Mesenchymal stem cell (in vitro differentiated cells and primary cell): ENCODE measurements around the gene ASB7.

Experiments used
- DNase-seq: peaks from one replicate; pipeline ENCODE4 v3.0.0-alpha.2; 2013
- H2AFZ ChIP-seq: one replicate; pipeline ENCODE4 v1.6.1; 2013; ENCODE audit warnings: low read depth, mild to moderate bottlenecking, control low read depth, inconsistent platforms, low read length, moderate library complexity
- H2AK5ac ChIP-seq: 2 replicates; pipeline ENCODE4 v1.6.1; 2013; ENCODE audit warnings: low read length, moderate library complexity, mild to moderate bottlenecking, inconsistent platforms; ENCODE audit not compliant: severe bottlenecking
- H2BK120ac ChIP-seq: one replicate; pipeline ENCODE4 v1.6.1; 2013; ENCODE audit warnings: low read depth, mild to moderate bottlenecking, inconsistent platforms, low read length, moderate library complexity
- H2BK12ac ChIP-seq, 2 experiments: one replicate each; pipeline ENCODE4 v1.6.1; 2013; ENCODE audit warnings: inconsistent platforms in 2 of 2, low read length in 2 of 2, mild to moderate bottlenecking in 2 of 2, moderate library complexity in 2 of 2, control low read depth in 1 of 2
- H2BK15ac ChIP-seq: one replicate; pipeline ENCODE4 v1.6.1; 2013; ENCODE audit warnings: mild to moderate bottlenecking, low read depth, inconsistent platforms; ENCODE audit not compliant: poor library complexity, severe bottlenecking
- H2BK5ac ChIP-seq: 2 replicates; pipeline ENCODE4 v1.6.1; 2013; ENCODE audit warnings: low read depth, mild to moderate bottlenecking, low read length, control low read depth, inconsistent platforms; ENCODE audit not compliant: poor library complexity, severe bottlenecking
- H3K14ac ChIP-seq, 2 experiments: one replicate each; pipeline ENCODE4 v1.6.1; 2013; ENCODE audit warnings: inconsistent platforms in 2 of 2, low read length in 2 of 2, control low read depth in 1 of 2, mild to moderate bottlenecking in 1 of 2, moderate library complexity in 1 of 2
- H3K18ac ChIP-seq, 2 experiments: one replicate each; pipeline ENCODE4 v1.6.1; 2013; ENCODE audit warnings: inconsistent platforms in 2 of 2, low read length in 2 of 2, control low read depth in 1 of 2, low read depth in 1 of 2, mild to moderate bottlenecking in 1 of 2
- H3K23ac ChIP-seq, 2 experiments: one replicate each; pipeline ENCODE4 v1.6.1; 2013; ENCODE audit warnings: inconsistent platforms in 2 of 2, low read length in 2 of 2, mild to moderate bottlenecking in 2 of 2, moderate library complexity in 2 of 2, control low read depth in 1 of 2
- H3K27ac ChIP-seq: 2 replicates; pipeline ENCODE4 v1.5.1; 2013; ENCODE audit warnings: mild to moderate bottlenecking, moderate library complexity, low read length, control low read depth, inconsistent platforms; ENCODE audit not compliant: poor library complexity, severe bottlenecking
- H3K27me3 ChIP-seq, 2 experiments: 2 replicates each; pipeline versions ENCODE4 v1.6.1 to v1.7.0; 2013; ENCODE audit warnings: low read length in 2 of 2, mild to moderate bottlenecking in 2 of 2, moderate library complexity in 2 of 2, control low read depth in 1 of 2, inconsistent platforms in 1 of 2; ENCODE audit not compliant: control insufficient read depth in 1 of 2, insufficient read depth in 1 of 2
- H3K36me3 ChIP-seq, 2 experiments: 2 replicates each; pipeline versions ENCODE4 v1.6.1 to v1.7.0; 2013; ENCODE audit warnings: low read length in 2 of 2, control low read depth in 1 of 2, inconsistent platforms in 1 of 2, low read depth in 1 of 2, mild to moderate bottlenecking in 1 of 2; ENCODE audit not compliant: insufficient read depth in 2 of 2, control insufficient read depth in 1 of 2
- H3K4ac ChIP-seq, 2 experiments: one replicate each; pipeline ENCODE4 v1.6.1; 2013; ENCODE audit warnings: inconsistent platforms in 2 of 2, low read length in 2 of 2, mild to moderate bottlenecking in 2 of 2, moderate library complexity in 2 of 2, control low read depth in 1 of 2, low read depth in 1 of 2
- H3K4me1 ChIP-seq: 2 replicates; pipeline ENCODE4 v1.6.1; 2013; ENCODE audit warnings: low read depth, low read length, control low read depth; ENCODE audit not compliant: control insufficient read depth, insufficient read depth
- H3K4me2 ChIP-seq: 2 replicates; pipeline ENCODE4 v1.6.1; 2013; ENCODE audit warnings: low read length, mild to moderate bottlenecking, inconsistent platforms; ENCODE audit not compliant: poor library complexity, severe bottlenecking
- H3K4me3 ChIP-seq, 2 experiments: 2 replicates each; pipeline versions ENCODE4 v1.5.1 to v1.7.0; 2013; ENCODE audit warnings: low read length in 2 of 2, mild to moderate bottlenecking in 2 of 2, control low read depth in 1 of 2, low read depth in 1 of 2; ENCODE audit not compliant: insufficient read depth in 1 of 2
- H3K79me1 ChIP-seq: replicated peaks from 2 replicates; pipeline ENCODE4 v1.6.1; 2013; ENCODE audit warnings: mild to moderate bottlenecking, control low read depth, low read length, inconsistent platforms; ENCODE audit not compliant: poor library complexity, severe bottlenecking
- H3K9ac ChIP-seq: 2 replicates; pipeline ENCODE4 v1.7.0; 2013; ENCODE audit warnings: mild to moderate bottlenecking, low read length, moderate library complexity
- H3K9me3 ChIP-seq: 2 replicates; pipeline ENCODE4 v1.7.0; 2013; ENCODE audit warnings: mild to moderate bottlenecking, low read length; ENCODE audit not compliant: control insufficient read depth
- H4K8ac ChIP-seq: one replicate; pipeline ENCODE4 v1.6.1; 2013; ENCODE audit warnings: inconsistent platforms, mild to moderate bottlenecking, low read length, moderate library complexity
- H4K91ac ChIP-seq: one replicate; pipeline ENCODE4 v1.6.1; 2013; ENCODE audit warnings: mild to moderate bottlenecking, low read length, inconsistent platforms
- WGBS: methylation state at CpG from one replicate; pipeline ENCODE4 v1.1.7; 2013; ENCODE audit warnings: mixed read lengths; 5-methylcytosine and 5-hydroxymethylcytosine counted together

The ASB7 gene

GRCh38 chr15:100661156-100661555 lies 58.8 kb downstream of the ASB7 start:
- H3K27me3 ChIP-seq: no peaks in the 10 kb centered on the region
- H4K91ac ChIP-seq: no peak overlapping the region
- no peak overlapping the region for H2AFZ ChIP-seq
- no peak for DNase-seq
- H3K36me3 ChIP-seq: no peaks in the 10 kb centered on the region
- no peak overlapping the region for H2AK5ac ChIP-seq
- H2BK120ac ChIP-seq: no peak overlapping the region
- peaks cover 1% of the 10 kb centered on the region for H3K4me1 ChIP-seq
- no peak overlapping the region for H3K4me3 ChIP-seq
- H3K79me1 ChIP-seq: no peaks in the 10 kb centered on the region
- H2BK5ac ChIP-seq: no peak overlapping the region
- H2BK15ac ChIP-seq: no peak overlapping the region
- no peak overlapping the region for H3K14ac ChIP-seq
- no peak overlapping the region for H3K27ac ChIP-seq
- no peak overlapping the region for H4K8ac ChIP-seq
- 88% methylated on average over 10 of the region's 10 CpGs for WGBS
- no peak overlapping the region for H3K23ac ChIP-seq
- H3K18ac ChIP-seq: no peak overlapping the region
- H3K4ac ChIP-seq: no peak overlapping the region
- no peak overlapping the region for H3K9ac ChIP-seq
- no peaks in the 10 kb centered on the region for H3K9me3 ChIP-seq
- no peak overlapping the region for H3K4me2 ChIP-seq
- H2BK12ac ChIP-seq: no peak overlapping the region

- H3K4ac ChIP-seq: no peak overlapping the region
- H2BK5ac ChIP-seq: no peak overlapping the region
- H2BK120ac ChIP-seq: no peak overlapping the region
- H4K91ac ChIP-seq: no peak overlapping the region
- no peak overlapping the region for H3K4me2 ChIP-seq
- 77% methylated on average over 9 of the region's 13 CpGs for WGBS
- H2BK15ac ChIP-seq: no peak overlapping the region
- H3K79me1 ChIP-seq: no peaks in the 10 kb centered on the region
- no peak overlapping the region for H2AK5ac ChIP-seq
- H4K8ac ChIP-seq: no peak overlapping the region
- H3K4me1 ChIP-seq: peaks cover 1% of the 10 kb centered on the region
- no peak overlapping the region for H3K27ac ChIP-seq
- peak overlapping the region in 1 of 2 experiments; percentile 43 for H3K4me3 ChIP-seq
- no peak overlapping the region for H2AFZ ChIP-seq
- no peak overlapping the region for H2BK12ac ChIP-seq
- no peak for DNase-seq
- H3K36me3 ChIP-seq: no peaks in the 10 kb centered on the region
- H3K14ac ChIP-seq: no peak overlapping the region
- H3K27me3 ChIP-seq: no peaks in the 10 kb centered on the region
- no peak overlapping the region for H3K23ac ChIP-seq
- no peak overlapping the region for H3K18ac ChIP-seq
- peak overlapping the region; percentile 46 for H3K9ac ChIP-seq
- no peaks in the 10 kb centered on the region for H3K9me3 ChIP-seq
These were observed 60.9 kb downstream of the ASB7 start for GRCh38 chr15:100663086-100663914.

DNA sequence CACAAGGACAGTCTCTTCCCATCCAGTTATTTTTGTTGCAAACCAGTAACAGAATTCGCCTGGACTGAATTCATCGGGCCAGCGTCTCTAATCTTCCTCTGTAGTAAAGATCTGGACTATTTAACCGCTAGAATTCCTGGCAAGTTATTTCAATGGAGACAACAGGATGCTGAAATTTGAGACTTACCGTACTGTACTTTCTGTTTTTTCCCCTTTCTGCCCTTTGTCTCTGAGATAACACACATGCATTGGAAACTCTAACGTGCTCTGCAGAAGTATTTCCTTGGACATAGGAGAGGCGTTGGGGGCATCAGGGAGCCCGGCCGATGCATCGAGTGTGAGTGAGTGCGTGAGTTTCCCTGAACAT lies 61.5 kb downstream of the ASB7 start:
- WGBS: 94% methylated on average over 11 of the region's 11 CpGs
- Histone ChIP-seq H3K79me1 (no peaks in the 10 kb centered on the region), H2AK5ac (no peak overlapping the region), H2BK120ac (no peak overlapping the region), H3K9me3 (no peaks in the 10 kb centered on the region), H3K23ac (no peak overlapping the region), H3K4me3 (peak overlapping the region in 1 of 2 experiments; percentile 43), H3K27ac (no peak overlapping the region), H2AFZ (no peak overlapping the region), H2BK5ac (no peak overlapping the region), H3K14ac (no peak overlapping the region), H2BK12ac (no peak overlapping the region), H3K4ac (no peak overlapping the region), H3K4me1 (peaks cover 1% of the 10 kb centered on the region), H4K91ac (no peak overlapping the region), H2BK15ac (peak overlapping the region; percentile 73), H3K18ac (no peak overlapping the region), H4K8ac (no peak overlapping the region), H3K36me3 (no peaks in the 10 kb centered on the region), H3K4me2 (no peak overlapping the region), H3K27me3 (no peaks in the 10 kb centered on the region), H3K9ac (peak overlapping the region; percentile 46)
- DNase-seq: no peak

DNA sequence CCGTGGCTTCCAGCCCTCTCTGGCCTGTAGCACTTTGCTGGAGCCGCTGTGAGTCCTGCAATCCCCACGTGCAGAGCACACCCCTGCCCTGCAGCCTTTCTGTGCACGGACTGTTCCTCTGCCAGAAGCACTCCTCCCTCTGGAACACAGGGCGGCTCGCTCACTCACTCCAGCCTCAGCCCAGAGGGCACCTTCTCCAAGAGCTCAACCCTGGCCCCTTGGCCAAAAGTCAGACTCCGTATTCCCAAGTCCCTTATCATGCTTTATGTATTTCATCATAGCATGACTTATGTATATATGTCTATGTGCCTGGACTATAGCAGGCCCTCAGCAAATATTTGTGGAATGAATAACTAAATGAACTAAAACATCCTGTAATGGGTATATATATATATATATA lies 63.2 kb downstream of the ASB7 start:
- Histone ChIP-seq H3K9me3 (no peaks in the 10 kb centered on the region), H3K9ac (no peak overlapping the region), H4K91ac (no peak overlapping the region), H3K23ac (no peak overlapping the region), H2BK5ac (no peak overlapping the region), H3K79me1 (no peaks in the 10 kb centered on the region), H3K4ac (no peak overlapping the region), H3K36me3 (peaks cover 0 to 3% of the 10 kb centered on the region in 2 experiments), H2BK120ac (no peak overlapping the region), H3K27ac (no peak overlapping the region), H3K4me1 (peaks cover 1% of the 10 kb centered on the region), H3K27me3 (peaks cover 0 to 4% of the 10 kb centered on the region in 2 experiments), H3K18ac (no peak overlapping the region), H3K4me3 (no peak overlapping the region), H3K14ac (no peak overlapping the region), H2AK5ac (no peak overlapping the region), H2BK12ac (no peak overlapping the region), H2AFZ (no peak overlapping the region), H3K4me2 (no peak overlapping the region), H4K8ac (no peak overlapping the region), H2BK15ac (no peak overlapping the region)
- WGBS: 74% methylated on average over 6 of the region's 7 CpGs
- DNase-seq: peak; percentile 32
